Measurements from ENCODE around the gene PIM2.

PIM2 gene

GRCh38 chrX:48936429-48937053 is 17.7 kb upstream of the PIM2 start:
- DNase-seq = no peak

- no peak for DNase-seq
Measured at GRCh38 chrX:48935301-48935670, 16.5 kb upstream of the PIM2 start.

- DNase-seq = no peak
Measured at GRCh38 chrX:48934581-48935300, 15.9 kb upstream of the PIM2 start.

DNA sequence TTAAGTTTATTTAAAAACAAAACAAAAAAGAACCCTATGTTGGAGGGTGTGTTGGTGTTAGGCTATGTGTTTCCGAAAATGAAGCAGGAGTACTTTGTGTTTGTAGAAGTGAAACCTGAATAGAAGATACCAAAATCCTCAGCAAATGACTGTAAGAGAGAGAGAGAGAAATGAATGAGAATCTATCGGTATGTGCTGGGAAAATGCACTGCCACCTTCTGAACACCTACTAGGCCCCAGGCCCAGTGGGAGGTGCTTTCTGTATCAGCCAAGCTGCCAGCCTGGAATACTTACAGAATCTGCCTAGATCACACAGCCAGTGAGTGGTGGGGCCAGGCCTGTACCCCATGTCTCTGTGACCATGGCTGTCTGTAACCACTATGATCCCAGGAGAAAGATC is 14.9 kb upstream of the PIM2 start:
- no peak for DNase-seq

DNA sequence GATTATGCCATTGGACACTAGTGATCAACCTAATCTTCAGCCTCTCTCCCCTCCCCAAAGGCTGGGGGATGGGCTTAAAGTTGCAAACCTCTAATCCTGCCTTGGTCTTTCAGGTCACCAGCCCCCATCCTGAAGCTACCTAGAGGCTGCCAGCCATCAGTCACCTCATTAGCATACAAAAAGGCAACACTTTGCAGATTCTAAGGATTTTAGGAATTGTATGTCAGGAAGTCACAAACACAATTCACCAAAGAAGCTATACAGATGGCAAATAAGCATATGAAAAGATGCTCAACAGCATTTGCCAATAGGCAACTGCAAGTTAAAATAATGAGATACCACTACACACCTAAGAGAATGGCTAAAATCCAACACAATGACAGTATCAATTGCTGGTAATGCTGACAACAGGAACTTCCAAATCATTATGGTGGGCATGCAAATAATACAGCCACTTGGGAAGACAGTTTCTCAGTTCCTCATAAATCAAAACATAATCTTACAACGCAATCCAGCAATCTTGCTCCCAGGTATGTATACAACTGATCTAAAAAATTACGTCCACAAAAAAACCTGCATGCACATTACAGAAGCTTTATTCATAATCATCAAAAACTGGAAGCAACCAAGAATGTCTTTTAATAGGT is 9.0 kb upstream of the PIM2 start:
- DNase-seq = no peak

DNA sequence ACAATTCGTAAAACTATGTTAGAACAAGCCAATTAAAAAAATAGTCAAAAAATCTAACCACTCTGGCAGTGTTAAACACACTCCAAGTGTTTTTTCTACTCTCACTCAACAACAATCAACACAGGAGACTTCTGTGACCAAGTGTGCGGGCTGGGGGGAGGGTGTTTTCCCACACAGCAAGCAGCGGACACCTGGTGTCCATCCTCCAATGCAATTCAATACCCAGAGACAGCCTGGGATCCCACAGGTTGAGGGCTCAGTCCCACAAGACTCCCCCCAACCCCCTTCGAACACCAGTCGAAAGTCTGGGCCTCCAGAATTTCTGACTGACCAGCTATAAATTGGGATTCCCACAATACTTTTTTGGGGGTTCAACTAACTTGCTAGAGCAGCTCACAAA is 8.3 kb upstream of the PIM2 start:
- DNase-seq = no peak

DNA sequence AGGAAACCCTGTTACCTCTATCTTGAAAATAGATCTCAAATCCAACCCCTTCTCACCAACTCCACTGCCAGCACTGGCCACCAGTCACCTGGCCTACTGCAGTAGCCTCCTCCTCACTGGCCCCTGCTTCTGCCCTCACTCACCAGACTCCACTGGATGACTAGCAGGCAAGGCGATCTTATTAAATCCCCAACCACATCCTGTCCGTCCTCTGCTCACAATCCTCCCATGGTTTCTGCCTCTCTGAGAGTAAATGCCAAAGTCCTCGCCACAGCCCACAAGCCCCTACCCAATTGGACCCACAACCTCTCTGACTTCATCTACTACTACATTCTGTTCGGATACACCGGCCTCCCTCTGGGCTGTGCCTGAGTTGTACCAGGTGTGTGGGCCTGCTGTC is 5.4 kb upstream of the PIM2 start:
- DNase-seq = no peak

DNA sequence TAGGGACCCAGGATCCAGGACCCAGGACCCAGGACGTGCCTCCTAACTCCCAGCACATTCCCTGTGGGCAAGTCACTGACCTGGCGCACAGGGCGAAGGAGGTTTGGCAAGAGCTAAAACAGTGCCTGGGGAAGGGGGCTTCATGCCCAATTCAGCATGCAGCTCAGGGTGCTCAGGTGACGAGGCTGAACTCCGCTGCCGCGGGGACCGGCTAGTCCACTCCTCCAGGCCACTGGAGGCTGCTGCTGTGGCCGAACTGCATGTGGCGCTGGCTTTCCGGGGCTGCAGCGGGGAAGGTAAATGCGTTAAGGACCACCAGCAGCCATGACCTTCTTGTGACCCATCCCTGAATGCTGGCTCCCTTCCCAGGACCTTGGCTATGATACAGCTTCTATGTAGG is 4.9 kb upstream of the PIM2 start:
- no peak for DNase-seq

DNA sequence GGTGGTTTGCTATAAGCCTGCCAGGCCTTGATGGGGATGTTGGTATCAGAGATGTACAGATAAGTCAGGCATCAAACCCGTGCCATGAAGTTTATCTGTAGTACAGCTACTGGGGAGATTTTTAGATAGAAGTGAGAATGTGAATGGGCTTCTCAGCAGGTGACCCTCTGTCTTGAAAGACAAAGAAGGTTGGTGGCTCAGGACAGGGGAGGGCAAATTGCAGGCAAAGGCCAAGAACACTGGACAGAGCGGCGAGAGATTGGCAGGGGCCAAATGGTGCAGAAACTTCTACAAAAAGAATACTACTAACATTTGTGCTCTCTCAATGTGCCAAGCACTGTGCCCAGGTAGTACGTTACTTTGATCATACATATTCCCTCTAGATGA is 1.9 kb upstream of the PIM2 start:
- DNase-seq = no peak

- peak in 4 of 58 donors; percentile 1 to 32 (median 1) for DNase-seq
Measured at GRCh38 chrX:48919947-48920717, 1.3 kb upstream of the PIM2 start.

DNA sequence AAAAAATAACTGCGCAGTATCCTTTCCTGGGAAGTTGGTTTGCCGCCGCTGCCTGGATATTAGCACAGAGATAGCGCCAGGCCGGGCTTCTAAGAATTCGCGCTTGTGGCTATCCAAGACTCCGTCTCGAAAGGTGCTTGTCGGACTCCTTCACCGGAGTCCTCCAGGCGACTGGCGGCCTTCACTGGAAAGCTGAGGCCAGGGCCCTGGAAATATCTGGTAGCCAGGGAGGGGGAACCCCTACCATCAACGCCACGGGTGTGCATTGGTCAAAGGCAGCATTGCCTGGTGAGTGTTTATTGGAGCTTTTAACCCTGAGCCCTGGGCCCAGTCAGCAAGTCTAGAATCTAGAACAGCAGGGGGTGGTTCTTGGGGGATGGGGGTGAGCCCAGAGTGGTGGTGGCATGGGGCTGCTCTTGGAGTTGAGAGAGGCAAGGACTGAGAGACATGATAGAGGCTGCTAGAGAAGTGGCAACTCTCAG is 577 bp upstream of the PIM2 start:
- peak in 6 of 58 donors; percentile 1 to 45 (median 28) for DNase-seq

- no peak for DNase-seq
Measured at GRCh38 chrX:48918301-48918642, 552 bp downstream of the PIM2 start.

- peak in 57 of 58 donors; percentile 8 to 84 (median 74) for DNase-seq
Measured at GRCh38 chrX:48917139-48918001, 1.5 kb downstream of the PIM2 start.

GRCh38 chrX:48914593-48915493 is 4.0 kb downstream of the PIM2 start:
- no peak for DNase-seq

- no peak for DNase-seq
Measured at GRCh38 chrX:48913605-48914366, 5.0 kb downstream of the PIM2 start.

DNA sequence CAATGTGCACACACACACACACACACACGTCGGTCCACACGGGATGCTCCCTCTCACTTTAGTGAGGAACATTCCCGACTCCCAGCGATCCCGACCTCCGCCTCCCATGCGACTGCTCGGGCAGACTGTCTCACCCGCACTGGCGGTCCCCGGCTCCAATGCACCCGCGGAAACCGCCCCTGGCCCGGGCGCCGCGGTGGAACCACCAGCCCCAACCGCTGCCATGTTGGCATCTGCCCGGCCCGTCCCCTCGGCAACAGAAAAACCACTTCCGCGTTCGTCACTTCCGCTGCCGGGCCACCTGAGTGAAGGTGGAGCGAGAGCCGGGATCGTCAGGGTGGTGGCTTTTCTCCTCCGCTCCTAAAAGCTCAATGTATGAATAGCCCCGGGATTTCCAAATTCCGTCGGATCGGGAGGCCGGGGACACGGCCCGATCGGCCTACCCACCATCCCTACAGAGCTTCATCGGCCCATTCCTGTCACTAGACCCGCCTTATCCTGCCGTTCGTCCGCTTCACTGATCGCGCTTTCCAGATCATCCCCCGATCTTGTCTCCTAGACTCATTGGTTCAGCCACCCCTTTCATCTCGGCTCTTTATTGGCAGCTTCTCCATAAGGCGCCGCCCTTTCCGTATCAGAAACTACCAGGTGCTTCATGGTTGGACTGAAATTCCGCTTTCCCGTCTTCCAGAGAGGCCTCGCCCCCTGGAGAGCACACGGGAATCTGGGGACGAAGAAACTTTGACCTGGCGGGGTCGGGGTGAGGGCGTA is 7.2 kb downstream of the PIM2 start, which contains the start of gene SLC35A2:
Gene SLC35A2, minus strand, starts transcription at position 235 of the 771 bp plus-strand sequence. Its CDS starts 10 bp downstream, at position 225.
- peak in 57 of 58 donors; percentile 7 to 88 (median 66) for DNase-seq

DNA sequence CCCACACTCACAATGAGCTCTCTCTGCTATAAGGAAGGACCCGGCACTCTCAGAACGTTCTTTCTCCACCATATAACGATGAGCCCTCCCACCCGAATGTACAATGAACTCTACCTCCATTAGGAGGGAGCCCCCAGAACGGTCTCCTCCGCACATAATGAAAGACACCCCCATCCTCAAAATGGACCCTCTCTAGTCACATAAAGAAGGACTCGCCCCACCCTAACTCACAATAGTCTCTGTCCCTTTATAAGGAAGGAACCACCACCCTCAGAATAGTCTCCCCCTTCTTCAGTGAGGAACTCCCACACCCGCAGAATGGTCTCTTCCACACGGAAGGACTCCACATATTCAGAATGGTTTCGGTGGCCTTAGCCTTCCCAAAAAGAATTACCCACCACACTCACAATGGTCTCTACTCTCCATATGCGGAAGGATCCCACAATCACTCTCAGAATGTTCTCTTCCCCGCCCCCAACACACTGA is 7.9 kb downstream of the PIM2 start:
- no peak for DNase-seq

Data from anterior cingulate cortex (tissue), 58 donors.